Osteocyte (in vitro differentiated cells): ENCODE measurements around the gene HSD17B2. TPM values are rescaled to one million over a fixed set of nuclear protein-coding genes. Genes with fewer than 3 reads are reported as not detected.

Experiments
- DNase-seq: peaks from one replicate; pipeline ENCODE4 v3.0.0; 2021; ENCODE audit warnings: mixed read lengths; ENCODE audit not compliant: unreplicated experiment; ENCODE audit errors: extremely low spot score
- H3K27ac Mint-ChIP-seq: one replicate; pipeline ENCODE4 v1.8.0; 2021; ENCODE audit warnings: mild to moderate bottlenecking, mixed read lengths; ENCODE audit not compliant: unreplicated experiment
- H3K27me3 Mint-ChIP-seq: one replicate; pipeline ENCODE4 v1.8.0; 2021; ENCODE audit warnings: mixed read lengths; ENCODE audit not compliant: unreplicated experiment
- H3K36me3 Mint-ChIP-seq: one replicate; pipeline ENCODE4 v1.8.0; 2021; ENCODE audit warnings: mixed read lengths; ENCODE audit not compliant: unreplicated experiment
- H3K4me1 Mint-ChIP-seq: one replicate; pipeline ENCODE4 v1.8.0; 2021; ENCODE audit warnings: mixed read lengths; ENCODE audit not compliant: unreplicated experiment
- H3K4me3 Mint-ChIP-seq: one replicate; pipeline ENCODE4 v1.8.0; 2021; ENCODE audit warnings: mild to moderate bottlenecking, moderate library complexity, mixed read lengths; ENCODE audit not compliant: unreplicated experiment
- H3K9me3 Mint-ChIP-seq: one replicate; pipeline ENCODE4 v1.8.0; 2021; ENCODE audit warnings: mixed read lengths; ENCODE audit not compliant: unreplicated experiment
- total RNA-seq: library from RNA; stranded (reverse); gene quantifications from 2 replicates; pipeline ENCODE4 v1.2.1, GENCODE V29; 2021
- TF ChIP-seq, protein P1 (sequence below): fragments of 200-600 bp; sonication (generic); IDR thresholded peaks from 2 replicates; pipeline ENCODE4 v1.5.0; 2021; ENCODE audit warnings: antibody characterized with exemption, mild to moderate bottlenecking, moderate library complexity

The HSD17B2 gene
- total RNA-seq, 1 donor from 2014 or later = 0.40 TPM

- H3K4me3 Mint-ChIP-seq = no peak overlapping the region
- TF ChIP-seq, protein P1, sequence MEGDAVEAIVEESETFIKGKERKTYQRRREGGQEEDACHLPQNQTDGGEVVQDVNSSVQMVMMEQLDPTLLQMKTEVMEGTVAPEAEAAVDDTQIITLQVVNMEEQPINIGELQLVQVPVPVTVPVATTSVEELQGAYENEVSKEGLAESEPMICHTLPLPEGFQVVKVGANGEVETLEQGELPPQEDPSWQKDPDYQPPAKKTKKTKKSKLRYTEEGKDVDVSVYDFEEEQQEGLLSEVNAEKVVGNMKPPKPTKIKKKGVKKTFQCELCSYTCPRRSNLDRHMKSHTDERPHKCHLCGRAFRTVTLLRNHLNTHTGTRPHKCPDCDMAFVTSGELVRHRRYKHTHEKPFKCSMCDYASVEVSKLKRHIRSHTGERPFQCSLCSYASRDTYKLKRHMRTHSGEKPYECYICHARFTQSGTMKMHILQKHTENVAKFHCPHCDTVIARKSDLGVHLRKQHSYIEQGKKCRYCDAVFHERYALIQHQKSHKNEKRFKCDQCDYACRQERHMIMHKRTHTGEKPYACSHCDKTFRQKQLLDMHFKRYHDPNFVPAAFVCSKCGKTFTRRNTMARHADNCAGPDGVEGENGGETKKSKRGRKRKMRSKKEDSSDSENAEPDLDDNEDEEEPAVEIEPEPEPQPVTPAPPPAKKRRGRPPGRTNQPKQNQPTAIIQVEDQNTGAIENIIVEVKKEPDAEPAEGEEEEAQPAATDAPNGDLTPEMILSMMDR = no peak
- H3K36me3 Mint-ChIP-seq = no peaks in the 10 kb centered on the region
- peaks cover 10% of the 10 kb centered on the region for H3K9me3 Mint-ChIP-seq
- DNase-seq = no peak
- no peak overlapping the region for H3K27ac Mint-ChIP-seq
- H3K4me1 Mint-ChIP-seq = no peaks in the 10 kb centered on the region
- H3K27me3 Mint-ChIP-seq = peaks cover 8% of the 10 kb centered on the region
These were observed 39.0 kb downstream of the HSD17B2 start for GRCh38 chr16:82074019-82074558.

DNA sequence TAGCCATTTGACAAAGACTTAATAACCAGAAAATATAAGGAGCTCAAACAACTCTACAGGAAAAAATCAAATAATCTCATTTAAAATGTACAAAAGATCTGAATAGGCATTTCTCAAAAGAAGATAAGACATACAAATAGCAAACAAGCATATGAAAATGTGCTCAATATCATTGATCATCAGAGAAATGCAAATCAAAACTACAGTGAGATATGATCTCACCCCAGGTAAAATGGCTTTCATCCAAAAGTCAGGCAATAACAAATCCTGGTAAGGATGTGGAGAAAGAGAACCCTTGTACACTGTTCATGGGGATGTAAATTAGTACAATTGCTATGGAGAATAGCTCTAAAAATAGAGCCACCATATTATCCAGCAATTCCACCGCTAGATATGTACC, 43.1 kb downstream of the HSD17B2 start:
- Mint-ChIP-seq H3K9me3 (peaks cover 10% of the 10 kb centered on the region), H3K27me3 (peaks cover 14% of the 10 kb centered on the region), H3K27ac (no peak overlapping the region), H3K4me3 (no peak overlapping the region), H3K36me3 (no peaks in the 10 kb centered on the region), H3K4me1 (no peaks in the 10 kb centered on the region)
- no peak for DNase-seq
- TF ChIP-seq, protein P1 = no peak

DNA sequence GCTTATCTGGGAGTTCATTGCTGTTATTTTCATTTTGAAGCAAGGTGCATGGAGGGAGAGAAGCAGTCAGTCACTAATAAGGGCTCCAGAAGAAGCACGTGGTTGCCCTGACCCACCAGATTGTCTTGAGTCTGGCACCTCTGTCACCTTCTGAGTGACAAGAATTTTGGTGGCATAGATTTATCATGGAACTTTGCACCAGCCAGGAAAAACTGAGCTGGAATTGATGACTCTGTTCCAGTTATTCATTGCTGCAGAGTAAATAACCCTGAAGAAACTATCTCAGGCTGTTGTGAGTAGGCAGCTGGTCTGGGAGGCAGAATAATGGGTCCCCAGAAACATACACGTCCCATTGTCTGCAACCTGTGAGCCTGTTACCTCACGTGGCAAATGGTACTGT, 44.8 kb downstream of the HSD17B2 start:
- Mint-ChIP-seq H3K36me3 (no peaks in the 10 kb centered on the region), H3K4me3 (no peak overlapping the region), H3K27ac (no peak overlapping the region), H3K9me3 (peaks cover 10% of the 10 kb centered on the region), H3K4me1 (no peaks in the 10 kb centered on the region), H3K27me3 (peaks cover 11% of the 10 kb centered on the region)
- no peak for DNase-seq
- TF ChIP-seq, protein P1 = no peak

GRCh38 chr16:82081264-82081663, 46.2 kb downstream of the HSD17B2 start:
- DNase-seq = no peak
- no peak overlapping the region for H3K4me3 Mint-ChIP-seq
- H3K36me3 Mint-ChIP-seq = no peaks in the 10 kb centered on the region
- TF ChIP-seq, protein P1 = no peak
- H3K9me3 Mint-ChIP-seq = peaks cover 5% of the 10 kb centered on the region
- no peak overlapping the region for H3K27ac Mint-ChIP-seq
- H3K4me1 Mint-ChIP-seq = no peaks in the 10 kb centered on the region
- peaks cover 10% of the 10 kb centered on the region for H3K27me3 Mint-ChIP-seq

- Mint-ChIP-seq H3K4me1 (no peaks in the 10 kb centered on the region), H3K27me3 (peaks cover 10% of the 10 kb centered on the region), H3K4me3 (no peak overlapping the region), H3K27ac (no peak overlapping the region), H3K9me3 (peaks cover 1% of the 10 kb centered on the region), H3K36me3 (no peaks in the 10 kb centered on the region)
- DNase-seq = no peak
- TF ChIP-seq, protein P1 = no peak
These were observed 47.0 kb downstream of the HSD17B2 start for GRCh38 chr16:82082097-82082496.
